Measurements from ENCODE around the gene JAGN1.
"Not testable (repeated sequence)": the region's sequence is repeated elsewhere in the genome, so short reads cannot be mapped to it uniquely, and the experiment has no call there.

- not testable (repeated sequence) for TF ChIP-seq CTCF (IDR thresholded peaks at IDR 0.05); EZH2 (IDR thresholded peaks at IDR 0.05; ENCODE audit: borderline replicate concordance, insufficient read depth, low read depth, low read length, poor library complexity, severe bottlenecking)
These were observed 18.3 kb upstream of the JAGN1 start for GRCh38 chr3:9872067-9872466.

Data from B cell (primary cell).